NOMO-1 treated with dmso at 0.1 percent for 144 hours (cell line): ENCODE data around the gene LMF2.

Experiments used
- DNase-seq: peaks from one replicate; lab custom pipeline; 2025; ENCODE audit not compliant: unreplicated experiment; lab: John Stamatoyannopoulos, UW

LMF2 gene

DNA sequence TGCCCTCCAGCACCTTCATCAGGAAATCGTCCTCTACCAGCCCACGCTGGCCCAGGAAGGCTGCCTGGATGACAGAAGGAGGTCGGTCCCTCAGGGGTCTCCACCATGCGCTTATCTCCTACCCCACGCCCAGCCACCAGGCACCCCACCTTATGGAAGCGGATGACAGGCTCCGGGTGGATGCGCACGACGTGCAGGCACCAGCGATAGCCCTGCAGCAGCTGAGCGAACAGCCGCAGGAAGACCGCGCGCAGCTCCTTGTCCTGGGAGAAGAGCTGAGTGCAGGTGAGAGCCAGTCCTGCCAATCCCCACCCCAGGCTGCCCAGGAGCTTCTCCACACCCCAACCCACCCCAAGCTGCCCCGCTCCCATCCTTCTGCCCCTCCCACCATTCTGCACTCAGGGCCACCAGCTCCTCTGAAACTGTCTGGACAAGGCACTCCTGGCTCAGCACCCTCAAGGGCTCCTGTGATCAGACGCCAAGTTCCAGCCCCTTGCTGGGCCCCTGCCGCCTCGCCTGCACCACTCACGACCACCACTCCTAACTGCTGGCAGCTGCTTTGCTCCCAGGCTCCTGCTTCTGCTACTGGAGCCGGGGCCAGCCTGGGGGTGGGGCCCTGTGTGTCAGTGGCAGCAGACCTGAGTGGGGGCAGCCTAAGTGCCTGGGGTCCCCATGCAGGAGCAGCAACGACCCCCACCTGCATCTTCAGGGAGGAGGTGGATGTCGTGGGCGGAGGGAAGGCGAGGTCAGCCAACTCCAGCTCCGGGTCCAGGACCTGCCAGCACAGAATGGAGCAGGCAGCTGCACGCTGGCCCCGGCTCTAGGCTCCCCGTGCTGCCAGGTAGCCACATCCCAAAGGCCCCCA is 42.2 kb downstream of the LMF2 start:
- no peak for DNase-seq

DNA sequence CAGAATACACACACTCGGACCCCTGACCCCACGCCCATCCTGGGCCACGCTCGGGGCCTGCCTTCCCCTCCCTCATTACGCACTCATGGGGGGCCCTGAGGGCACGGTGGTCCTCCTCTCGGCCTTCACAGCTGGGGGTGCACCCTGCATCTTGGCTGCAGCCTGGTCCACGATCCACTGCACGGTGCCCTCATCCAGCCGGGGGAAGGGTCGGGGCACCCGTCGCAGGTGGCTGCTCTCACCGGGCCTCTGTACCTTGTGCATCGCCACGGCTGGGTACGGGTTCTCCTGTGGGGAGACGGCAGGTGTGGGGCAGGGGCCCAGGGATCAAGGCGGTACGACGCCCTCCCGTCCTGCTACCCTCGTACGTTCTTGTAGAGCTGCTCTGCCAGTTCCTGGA is 43.1 kb downstream of the LMF2 start:
- DNase-seq = no peak

DNA sequence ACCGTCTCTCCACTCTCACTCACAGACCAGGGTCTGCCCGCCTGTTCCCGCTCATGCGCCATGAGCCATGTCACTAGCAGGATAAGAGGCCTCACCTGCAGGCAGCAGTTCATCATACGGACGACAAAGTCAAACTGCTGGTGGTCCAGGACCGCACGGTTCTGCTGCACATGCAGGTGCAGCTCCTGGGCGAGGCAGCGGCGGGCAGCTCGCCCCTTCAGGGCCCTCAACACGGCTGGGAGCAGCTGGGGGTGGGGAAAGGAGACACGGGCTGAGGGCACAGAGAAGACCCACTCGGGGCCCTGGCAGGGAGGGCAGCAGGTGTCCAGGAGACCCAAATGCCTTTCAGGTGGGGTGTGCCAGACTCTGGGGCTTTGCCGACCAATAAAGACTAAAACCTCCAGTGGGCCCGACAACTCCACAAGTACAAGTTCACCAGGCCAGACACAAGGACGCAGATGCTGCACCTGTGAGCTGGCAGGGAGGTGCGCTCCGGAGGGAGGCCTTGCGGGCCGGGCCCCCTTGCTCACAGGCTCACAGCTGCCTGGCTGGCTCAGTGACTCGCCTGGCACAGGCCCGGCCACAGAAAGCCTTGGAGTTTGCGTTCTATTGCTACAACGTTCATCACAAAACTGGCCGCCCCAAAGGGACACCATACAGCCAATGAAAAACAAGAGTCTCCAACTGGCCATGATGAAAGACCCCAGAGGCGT is 44.2 kb downstream of the LMF2 start:
- DNase-seq = no peak

DNA sequence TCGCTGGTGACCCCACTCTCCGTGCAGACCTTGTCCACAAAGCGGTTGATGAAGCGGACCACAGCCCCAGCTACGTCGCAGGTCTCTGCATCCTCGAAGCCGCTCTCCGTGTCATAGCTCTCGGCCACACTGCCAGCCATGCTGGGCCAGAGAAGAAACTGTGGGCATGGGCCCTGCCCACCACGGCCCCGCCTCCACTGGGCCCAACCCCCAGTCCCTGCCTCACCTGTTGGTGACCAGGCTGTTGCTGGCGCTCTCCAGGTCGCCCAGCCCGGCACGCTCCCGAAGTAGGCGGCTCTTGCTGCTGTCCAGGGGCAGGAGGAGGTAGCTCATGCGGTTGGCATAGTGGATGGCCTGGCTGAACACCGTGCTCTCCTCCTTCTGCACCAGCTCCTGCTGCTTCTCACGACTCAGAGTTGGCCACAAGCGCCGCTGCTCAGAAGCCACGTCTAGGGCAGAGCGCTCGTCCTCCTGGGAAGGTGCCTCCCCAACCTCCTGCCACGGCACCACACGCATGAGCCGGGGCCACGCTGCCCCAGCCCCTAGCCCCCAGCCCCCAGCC is 45.4 kb downstream of the LMF2 start:
- no peak for DNase-seq

DNA sequence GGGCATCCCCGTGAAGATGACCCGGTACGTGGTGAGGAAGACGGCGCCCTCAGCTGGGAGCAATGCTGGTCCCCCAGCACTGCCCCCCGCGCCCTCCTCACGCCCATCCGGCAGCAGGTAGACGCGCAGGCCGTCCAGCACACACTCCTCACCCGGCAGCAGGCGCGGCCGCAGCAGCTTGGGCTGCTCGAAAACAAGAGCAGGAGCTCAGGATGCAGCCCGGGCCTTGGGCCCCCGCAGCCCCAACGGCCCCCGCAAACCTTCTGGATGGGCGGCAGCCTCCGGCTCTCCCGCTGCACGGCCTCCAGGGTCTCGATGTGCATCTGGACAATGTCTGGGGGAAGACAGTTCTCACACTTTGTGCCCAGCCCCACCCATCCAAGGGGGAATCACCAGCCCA is 46.0 kb downstream of the LMF2 start:
- DNase-seq = no peak

DNA sequence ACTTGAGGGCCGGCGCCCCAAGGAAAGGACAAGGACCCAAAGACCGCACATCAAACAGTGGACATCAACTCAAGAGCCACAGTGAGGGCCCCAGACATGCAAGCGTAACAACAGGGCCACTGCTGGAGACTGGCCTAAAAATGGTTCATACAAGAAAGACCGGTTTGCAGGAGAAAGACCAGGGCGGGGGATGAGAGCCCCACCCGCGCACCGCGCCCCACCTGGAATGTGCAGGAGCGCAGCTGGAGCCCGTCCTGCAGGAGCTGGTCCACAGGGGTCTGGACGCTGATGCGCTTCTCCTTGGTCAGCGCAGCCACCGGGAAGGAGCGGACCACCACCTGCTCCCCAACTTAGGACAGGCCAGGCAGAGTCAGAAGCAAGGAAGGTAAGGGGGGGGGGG is 46.6 kb downstream of the LMF2 start:
- no peak for DNase-seq

DNA sequence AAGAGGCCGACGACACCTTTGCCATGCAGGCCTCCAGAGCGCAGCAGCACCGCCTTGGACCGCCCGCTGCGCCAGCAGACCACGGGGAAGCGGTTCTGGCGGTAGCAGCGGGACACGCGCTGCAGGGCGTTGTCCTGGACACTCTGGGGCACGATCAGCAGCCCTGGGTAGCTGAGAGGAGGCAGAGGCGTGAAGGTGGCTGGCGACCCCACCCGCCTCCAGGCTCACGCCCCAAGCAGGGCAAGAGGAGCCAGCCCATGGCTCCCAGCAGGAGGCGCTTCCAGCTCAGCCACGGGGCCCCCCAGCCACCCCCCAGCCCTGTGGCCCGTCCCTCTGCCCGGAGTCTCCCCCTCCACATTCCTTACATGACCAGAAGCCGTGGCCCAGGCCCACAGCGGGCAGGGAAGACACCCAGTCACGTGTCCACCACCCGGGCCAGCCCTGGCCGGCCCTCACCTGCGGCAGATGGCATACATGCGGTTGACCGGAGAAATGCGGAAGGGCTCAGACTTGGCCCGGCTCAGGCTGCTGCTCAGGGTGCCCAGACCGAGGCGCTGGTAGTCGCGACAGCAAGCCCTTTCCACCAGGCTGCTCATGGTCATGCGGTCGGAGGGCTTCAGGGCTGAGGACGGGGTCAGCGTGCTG is 47.9 kb downstream of the LMF2 start:
- DNase-seq = no peak

DNA sequence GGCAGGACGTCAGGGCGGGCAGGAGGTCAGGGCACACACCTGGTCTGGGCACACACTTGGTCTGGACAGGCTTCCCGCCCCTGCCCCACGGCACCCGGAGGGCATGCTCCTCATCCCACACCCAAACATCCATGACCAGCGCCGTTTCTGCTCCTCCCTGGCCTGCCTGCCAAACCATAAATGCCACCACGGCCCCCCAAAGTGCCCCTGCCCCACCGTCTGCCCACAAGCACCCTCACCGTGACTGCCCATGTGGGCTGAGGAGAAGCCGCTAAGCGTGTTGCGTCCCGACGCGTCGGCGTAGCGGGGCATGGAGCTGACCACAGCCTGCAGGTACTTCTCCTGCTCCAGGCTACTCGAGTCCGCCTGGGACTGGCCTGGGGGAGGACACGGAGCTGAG is 48.5 kb downstream of the LMF2 start:
- no peak for DNase-seq

DNA sequence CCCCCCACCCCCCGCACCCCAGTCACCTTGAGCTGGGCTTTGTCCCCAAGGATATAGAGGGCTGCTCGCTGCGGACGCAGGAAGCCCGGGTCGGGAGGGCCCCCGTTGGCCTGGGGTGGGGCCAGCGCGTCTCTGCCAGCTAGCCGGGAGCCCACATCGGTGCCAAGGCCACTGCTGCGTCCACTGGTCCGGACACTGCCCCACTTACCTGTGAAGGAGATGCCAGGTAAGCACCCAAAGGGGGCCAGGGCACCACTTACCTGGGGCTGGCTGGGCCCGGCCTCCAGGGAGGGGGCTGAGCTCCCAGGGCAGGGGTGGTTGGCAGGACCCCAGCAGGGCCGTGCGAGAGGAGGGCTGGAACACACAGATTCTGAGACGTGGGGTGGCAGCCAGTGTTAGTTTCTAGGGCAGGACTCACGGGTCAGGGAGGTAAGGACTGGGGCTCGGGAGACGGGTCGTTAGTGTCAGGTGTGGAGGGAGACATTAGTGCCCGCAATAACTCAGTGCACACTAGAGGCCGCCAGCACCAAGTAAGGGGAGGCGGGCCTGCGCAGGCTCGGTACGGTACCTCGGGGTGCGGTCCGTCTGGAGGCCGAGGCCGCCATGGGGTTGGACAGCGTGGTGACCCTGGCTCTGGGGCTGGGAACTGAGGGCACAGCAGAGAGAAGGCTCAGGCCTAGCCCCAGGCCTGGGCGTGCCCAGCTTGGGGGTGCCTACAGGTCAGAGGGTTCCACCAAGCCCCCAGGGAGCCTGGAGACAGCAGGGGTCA is 50.9 kb downstream of the LMF2 start:
- no peak for DNase-seq

DNA sequence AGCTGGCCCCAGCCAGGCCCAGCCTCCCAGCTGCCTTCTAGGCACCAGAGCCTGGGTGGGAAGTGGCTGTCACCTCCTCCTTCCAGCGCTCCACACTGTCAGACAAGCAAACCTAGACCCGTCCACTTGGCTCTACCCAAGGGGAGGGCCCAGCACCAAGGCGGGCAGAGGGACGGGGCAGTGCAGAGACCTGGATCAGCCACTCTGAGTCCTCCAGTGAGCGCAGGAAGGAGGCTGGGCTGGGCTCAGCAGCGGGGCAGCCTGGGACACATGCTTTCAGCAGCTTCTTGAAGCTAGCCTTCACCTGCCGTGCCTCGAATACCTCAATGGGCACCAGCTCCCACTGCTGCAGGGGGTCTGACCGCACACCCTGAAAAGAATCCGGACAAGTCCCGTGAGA is 51.5 kb downstream of the LMF2 start:
- DNase-seq = no peak

DNA sequence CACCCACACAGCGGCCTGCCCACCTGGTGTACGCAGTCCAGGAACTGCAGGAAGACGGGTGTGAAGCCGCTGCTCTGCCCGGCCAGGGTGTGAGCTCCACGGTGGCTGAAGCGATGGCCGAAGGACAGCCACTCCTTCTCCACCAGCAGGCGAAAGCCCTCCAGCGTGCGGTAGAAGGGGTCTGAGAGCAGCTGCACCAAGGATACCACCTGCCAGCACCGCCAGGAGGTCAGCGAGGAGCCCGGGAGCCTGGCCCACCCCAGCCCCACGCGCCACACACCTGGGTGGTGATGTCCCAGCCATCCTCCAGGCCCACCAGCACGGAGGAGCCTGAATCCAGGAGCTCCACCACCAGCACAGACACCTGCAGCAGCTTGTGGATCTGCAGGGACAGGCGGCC is 52.3 kb downstream of the LMF2 start:
- no peak for DNase-seq

DNA sequence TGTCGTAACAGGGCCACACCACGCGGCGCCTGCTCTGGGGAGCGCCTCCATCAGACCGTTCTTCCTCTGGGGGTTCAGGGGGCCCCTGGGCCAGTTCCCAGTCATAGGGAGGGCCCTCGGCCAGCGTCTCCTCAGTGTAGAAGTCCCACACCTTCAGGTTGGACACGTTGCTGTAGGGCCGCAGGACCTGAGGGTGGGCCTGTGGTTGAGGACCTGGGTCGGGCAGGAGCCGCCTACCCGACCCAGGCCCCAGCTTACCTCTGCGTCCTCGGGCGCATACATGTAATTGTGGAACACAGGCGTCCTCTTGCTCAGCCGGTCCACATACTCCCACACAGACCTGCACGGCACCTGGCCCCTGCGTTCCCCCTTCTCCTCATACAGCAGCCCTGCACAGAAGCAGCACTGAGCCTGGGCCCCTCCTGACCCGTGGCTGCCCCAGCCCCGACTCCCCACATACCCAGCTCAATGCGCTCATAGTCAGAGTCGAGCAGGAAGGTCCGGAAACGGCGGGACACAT is 52.9 kb downstream of the LMF2 start:
- DNase-seq = no peak
